GM18499 (cell line): ENCODE results near the gene HCK.
"Not testable (repeated sequence)": the region's sequence is repeated elsewhere in the genome, so short reads cannot be mapped to it uniquely, and the experiment has no call there.

Experiments used
- ATAC-seq: cut with Tn5 transposase; IDR thresholded peaks from one replicate; pipeline ENCODE4 v1.9.1; 2021; ENCODE audit warnings: moderate number of reproducible peaks; ENCODE audit not compliant: insufficient read depth, unreplicated experiment

Gene HCK

GRCh38 chr20:32028647-32029372, 23.2 kb upstream of the HCK start:
- no peak for ATAC-seq

- no peak for ATAC-seq
Measured at GRCh38 chr20:32029561-32029960, 22.5 kb upstream of the HCK start.

GRCh38 chr20:32031007-32031958, 20.8 kb upstream of the HCK start:
- ATAC-seq = no peak

- no peak for ATAC-seq
Measured at GRCh38 chr20:32033316-32033715, 18.7 kb upstream of the HCK start.

- ATAC-seq = not testable (repeated sequence)
Measured at GRCh38 chr20:32033721-32034120, 18.3 kb upstream of the HCK start.

- ATAC-seq = no peak
Measured at GRCh38 chr20:32034581-32035425, 17.2 kb upstream of the HCK start.

GRCh38 chr20:32035426-32035779, 16.6 kb upstream of the HCK start:
- no peak for ATAC-seq

- no peak for ATAC-seq
Measured at GRCh38 chr20:32036252-32036651, 15.8 kb upstream of the HCK start.

- ATAC-seq = no peak
Measured at GRCh38 chr20:32036716-32037485, 15.1 kb upstream of the HCK start.

GRCh38 chr20:32037929-32038328, 14.1 kb upstream of the HCK start:
- no peak for ATAC-seq

- ATAC-seq = no peak
Measured at GRCh38 chr20:32040142-32040953, 11.7 kb upstream of the HCK start.

GRCh38 chr20:32045999-32046398, 6.0 kb upstream of the HCK start:
- ATAC-seq = no peak

GRCh38 chr20:32050324-32050841, 1.7 kb upstream of the HCK start:
- ATAC-seq = no peak

GRCh38 chr20:32050851-32051556, 1.0 kb upstream of the HCK start:
- ATAC-seq = no peak

- no peak for ATAC-seq
Measured at GRCh38 chr20:32051720-32052089, 337 bp upstream of the HCK start.

GRCh38 chr20:32052778-32053362, 828 bp downstream of the HCK start:
- no peak for ATAC-seq

- ATAC-seq = no peak
Measured at GRCh38 chr20:32053648-32054047, 1.6 kb downstream of the HCK start.
